ENCODE measurements around the gene MICAL3. TPM values are rescaled to one million over a fixed set of nuclear protein-coding genes. Genes with fewer than 3 reads are reported as not detected.

Gene MICAL3
- total and polyA plus RNA-seq, 2 of the 8 experiments (the other 6 are each of a cell fraction or from before 2014, with no cell fraction given): 8.3 to 41.8 TPM

- FAIRE-seq (no peak), DNase-seq (ENCODE audit: low read depth in 1 of 2, low spot score in 2 of 2) (no peak)
- no peak overlapping the region for H2BK20ac ChIP-seq (ENCODE audit: low read length)
- no peak overlapping the region for H2BK5ac ChIP-seq (ENCODE audit: low read depth, low read length)
- H3K27me3 ChIP-seq (replicated peaks in 1 of 4; ENCODE audit: control insufficient read depth in 3 of 4, extremely low read depth in 1 of 4, insufficient read depth in 3 of 4, low read length in 3 of 4): no peaks in the 10 kb centered on the region
- TF ChIP-seq POLR2AphosphoS5 (IDR thresholded peaks at IDR 0.05; ENCODE audit: low read depth, low read length): no peak
- TF ChIP-seq POLR2A (IDR thresholded peaks at IDR 0.05; ENCODE audit: control extremely low read depth in 1 of 2, low read depth in 2 of 2, low read length in 2 of 2): no peak
- no peak for TF ChIP-seq RXRA (IDR thresholded peaks at IDR 0.05; ENCODE audit: insufficient read depth, low read depth, low read length)
- no peak for TF ChIP-seq SP1 (IDR thresholded peaks at IDR 0.05; ENCODE audit: low read depth, low read length)
- TF ChIP-seq BACH1 (IDR thresholded peaks at IDR 0.05; ENCODE audit: low read length): no peak
- no peak for TF ChIP-seq KDM1A (IDR thresholded peaks at IDR 0.05; ENCODE audit: borderline replicate concordance, low read length)
- TF ChIP-seq POU5F1 (IDR thresholded peaks at IDR 0.05; ENCODE audit: low read depth, low read length): no peak
- H4K91ac ChIP-seq (replicated peaks; ENCODE audit: insufficient read length, low read length): no peak overlapping the region
- H4K5ac ChIP-seq (ENCODE audit: insufficient read length, low read depth, low read length): no peak overlapping the region
- H3K18ac ChIP-seq (ENCODE audit: extremely low read depth, low read length): no peak overlapping the region
- no peak overlapping the region for H2AFZ ChIP-seq (ENCODE audit: low read length)
- no peaks in the 10 kb centered on the region; the same call in 1 of the 2 replicates for H3K79me1 ChIP-seq (ENCODE audit: low read depth, low read length)
- H4K20me1 ChIP-seq (replicated peaks in 1 of 2; ENCODE audit: control insufficient read depth in 1 of 2, insufficient read depth in 2 of 2, low read length in 2 of 2): no peaks in the 10 kb centered on the region
- H3K23ac ChIP-seq (ENCODE audit: insufficient read length): no peak overlapping the region
- no peaks in the 10 kb centered on the region for H3K23me2 ChIP-seq (ENCODE audit: low read depth, low read length)
- H2BK120ac ChIP-seq (replicated peaks; ENCODE audit: low read depth, low read length): no peak overlapping the region
- 85% methylated on average over 13 of the region's 13 CpGs; no CpG with 5 or more reads in 1 of the 2 experiments for WGBS, 2 experiments (ENCODE audit: extremely low coverage in 1 of 2, insufficient coverage in 1 of 2, insufficient read length in 1 of 2, insufficient replicate concordance in 2 of 2, low coverage in 1 of 2, low lambda C conversion rate in 2 of 2, missing lambda C conversion rate in 1 of 2)
- no peak overlapping the region for H3K14ac ChIP-seq (ENCODE audit: insufficient read length)
- POLR2A ChIA-PET (ENCODE audit: partially characterized antibody): interaction anchor here (1.1 kb wide), 1 partner anchor 9 kb away, joined by 4 read pairs; no protein-coding TSS in a partner anchor
- no peak overlapping the region for H3K9ac ChIP-seq (replicated peaks in 1 of 4; ENCODE audit: extremely low read depth in 1 of 4, low read depth in 3 of 4, low read length in 3 of 4)
- H3K36me3 ChIP-seq (ENCODE audit: control insufficient read depth in 2 of 4, insufficient read depth in 4 of 4, low read length in 3 of 4): no peaks in the 10 kb centered on the region
- 0 out of 2 replicates have a peak overlapping the region, but pooled peaks have one; percentile 46 for H2BK15ac ChIP-seq (ENCODE audit: low read length)
- no peaks in the 10 kb centered on the region for H3K79me2 ChIP-seq (ENCODE audit: control insufficient read depth in 1 of 2, insufficient read depth in 2 of 2, low read length in 2 of 2)
- peaks cover 0 to 12% (median 6%) of the 10 kb centered on the region in 4 experiments; a peak in 2 of 7 replicates for H3K4me1 ChIP-seq (replicated peaks in 1 of 4; ENCODE audit: control insufficient read depth in 3 of 4, insufficient read depth in 4 of 4, low read length in 3 of 4)
- H3K9me3 ChIP-seq (ENCODE audit: insufficient read depth in 2 of 2, low read depth in 1 of 2, low read length in 1 of 2): no peaks in the 10 kb centered on the region
- no peak overlapping the region for H3K27ac ChIP-seq (ENCODE audit: low read depth, low read length)
- no peak overlapping the region for H4K8ac ChIP-seq (ENCODE audit: extremely low read depth, insufficient read depth, low read length)
- H3K4me2 ChIP-seq (ENCODE audit: insufficient read depth in 1 of 2, low read depth in 2 of 2, low read length in 2 of 2): no peak overlapping the region
- H2AK5ac ChIP-seq (ENCODE audit: low read depth, low read length): peak overlapping the region; percentile 20; the same call in 1 of the 2 replicates
- H3K56ac ChIP-seq (replicated peaks; ENCODE audit: insufficient read length, low read depth, low read length): no peak overlapping the region
- H3K4ac ChIP-seq (replicated peaks; ENCODE audit: insufficient read length, low read depth, low read length): no peak overlapping the region
- H2BK12ac ChIP-seq (ENCODE audit: low read depth, low read length): no peak overlapping the region
- CTCF ChIA-PET (ENCODE audit: partially characterized antibody): interaction anchor here (0.6 to 6.5 kb wide), 5 partner anchors 7 to 1709 kb away, joined by 4 to 52 read pairs (median 6); no protein-coding TSS in a partner anchor
- H3K4me3 ChIP-seq (ENCODE audit: extremely low read depth in 1 of 4, insufficient read depth in 2 of 4, low read depth in 3 of 4, low read length in 4 of 4): no peak overlapping the region
These were observed 242.2 kb downstream of the MICAL3 start for GRCh38 chr22:17782158-17782557.
